Dermis lymphatic vessel endothelial cell (primary cell): ENCODE results near the gene RNU2-63P. TPM values are rescaled to one million over a fixed set of nuclear protein-coding genes. Genes with fewer than 3 reads are reported as not detected.

ENCODE experiments used
- total RNA-seq: library from RNA; depleted of rRNA; stranded (reverse); fragments of >200 nt; gene quantifications from 2 replicates; pipeline ENCODE4 v1.2.1, GENCODE V29; 2014

RNU2-63P gene
- total RNA-seq: 23.5 and 93.7 TPM in 2 replicates

GRCh38 chr2:88016086-88016959 lies at the start of gene RNU2-63P:
TSS of gene RNU2-63P (minus strand) at chr2:88016547.

GRCh38 chr2:88055371-88056128 lies 39.2 kb upstream of the RNU2-63P start, which contains the start of gene KRCC1:
TSS of gene KRCC1 (minus strand) at chr2:88055783. CDS start at chr2:88028563, 27,220 bp downstream.

Other genes with a start within 250 kb of the RNU2-63P start
- 2.3 and 2.5 TPM in 2 replicates for gene RGPD2, start 190.8 kb downstream of the RNU2-63P start, total RNA-seq
- gene KRCC1, start 39.2 kb upstream of the RNU2-63P start, total RNA-seq: 16.7 and 28.4 TPM in 2 replicates
- gene SMYD1, start 51.3 kb upstream of the RNU2-63P start, total RNA-seq: not detected in 2 replicates
- gene FABP1, start 111.5 kb upstream of the RNU2-63P start, total RNA-seq: not detected in 2 replicates
- gene THNSL2, start 153.8 kb upstream of the RNU2-63P start, total RNA-seq: 0.11 TPM in 1 of 2 replicates, not detected in the other